SK-N-SH (cell line): Measurements from ENCODE around the gene ZFYVE21. TPM values are rescaled to one million over a fixed set of nuclear protein-coding genes. Genes with fewer than 3 reads are reported as not detected.

Experiments
- CTCF ChIA-PET: fragments of 300-600, 350-600 bp; formaldehyde crosslinking; extraction: SDS; loops from one replicate; lab custom pipeline; 2021; lab: Yijun Ruan, JAX
- POLR2A ChIA-PET: fragments of 350-600 bp; sonication (Branson Sonifier 250); formaldehyde crosslinking; extraction: SDS; loops from one replicate; lab custom pipeline; 2020; ENCODE audit warnings: antibody characterized with exemption, inconsistent platforms; lab: Yijun Ruan, JAX
- DNase-seq: peaks from one replicate; pipeline ENCODE4 v3.0.0; 2012
- H2AFZ ChIP-seq: fragments of 200-600 bp; sonication (generic); 2 replicates; pipeline ENCODE4 v1.8.1; 2016; ENCODE audit warnings: antibody characterized with exemption, mild to moderate bottlenecking, low read depth
- H3F3A ChIP-seq: fragments of 200-600 bp; sonication (generic); replicated peaks from 2 replicates; pipeline ENCODE3; 2016; ENCODE audit warnings: antibody characterized with exemption, mild to moderate bottlenecking; ENCODE audit not compliant: insufficient read depth
- H3K27ac ChIP-seq, 2 experiments: fragments of 200-500 bp in 1 of 2; fragments of 200-600 bp in 1 of 2; sonication (Bioruptor generic) in 1 of 2; sonication (generic), shearing (Covaris generic) in 1 of 2; 2 replicates each; pipeline versions ENCODE4 v1.5.1 to v1.6.1; 2014 to 2016; ENCODE audit warnings: low read depth in 2 of 2, inconsistent platforms in 1 of 2, low read length in 1 of 2, mild to moderate bottlenecking in 1 of 2, mixed read lengths in 1 of 2
- H3K27me3 ChIP-seq: fragments of 200-600 bp; sonication (generic), shearing (Covaris generic); 2 replicates; pipeline ENCODE4 v1.6.1; 2016; ENCODE audit warnings: mixed run types; ENCODE audit not compliant: insufficient read depth
- H3K36me3 ChIP-seq, 2 experiments: fragments of 200-500 bp in 1 of 2; fragments of 200-600 bp in 1 of 2; sonication (Bioruptor generic) in 1 of 2; sonication (generic) in 1 of 2; replicated peaks in 1 of 2; 2 replicates each; pipeline versions ENCODE3 to v1.5.1; 2014 to 2016; ENCODE audit warnings: low read length in 1 of 2, mild to moderate bottlenecking in 1 of 2; ENCODE audit not compliant: insufficient read depth in 2 of 2, control insufficient read depth in 1 of 2
- H3K4me1 ChIP-seq, 2 experiments: fragments of 200-500 bp in 1 of 2; fragments of 200-600 bp in 1 of 2; sonication (Bioruptor generic) in 1 of 2; sonication (generic), shearing (Covaris generic) in 1 of 2; 2 replicates each; pipeline versions ENCODE4 v1.5.1 to v1.6.1; 2014 to 2016; ENCODE audit warnings: low read depth in 1 of 2, low read length in 1 of 2, mixed run types in 1 of 2; ENCODE audit not compliant: insufficient read depth in 2 of 2, control insufficient read depth in 1 of 2
- H3K4me2 ChIP-seq: fragments of 200-600 bp; sonication (generic), shearing (Covaris generic); 2 replicates; pipeline ENCODE4 v1.6.1; 2017; ENCODE audit warnings: mixed run types
- H3K4me3 ChIP-seq, 2 experiments: fragments of 200-500 bp in 1 of 2; fragments of 200-600 bp in 1 of 2; sonication (Bioruptor generic) in 1 of 2; sonication (generic), shearing (Covaris generic) in 1 of 2; 2 replicates each; pipeline versions ENCODE4 v1.5.1 to v1.8.1; 2014 to 2016; ENCODE audit warnings: low read depth in 2 of 2, inconsistent platforms in 1 of 2, low read length in 1 of 2, mild to moderate bottlenecking in 1 of 2, mixed read lengths in 1 of 2, moderate library complexity in 1 of 2
- H3K79me2 ChIP-seq: fragments of 200-600 bp; sonication (generic); 2 replicates; pipeline ENCODE4 v1.8.1; 2017; ENCODE audit warnings: mild to moderate bottlenecking; ENCODE audit not compliant: insufficient read depth
- H3K9ac ChIP-seq: fragments of 200-600 bp; sonication (generic); 2 replicates; pipeline ENCODE4 v1.6.1; 2017; ENCODE audit warnings: mixed run types
- H3K9me2 ChIP-seq: fragments of 200-600 bp; sonication (generic); 2 replicates; pipeline ENCODE4 v1.6.1; 2017; ENCODE audit warnings: mixed run types
- H3K9me3 ChIP-seq: fragments of 200-600 bp; sonication (generic); 2 replicates; pipeline ENCODE4 v1.6.1; 2017; ENCODE audit warnings: mixed run types, mild to moderate bottlenecking, moderate library complexity
- H4K20me1 ChIP-seq: fragments of 200-600 bp; sonication (generic); 2 replicates; pipeline ENCODE4 v1.6.1; 2017; ENCODE audit warnings: mild to moderate bottlenecking, mixed run types; ENCODE audit not compliant: insufficient read depth
- ELF1 ChIP-seq: IDR thresholded peaks from 2 replicates; pipeline ENCODE4 v1.4.0; 2012
- EZH2phosphoT487 ChIP-seq: fragments of 200-600 bp; sonication (generic); IDR thresholded peaks from 2 replicates; pipeline ENCODE4 v1.6.1; 2017; ENCODE audit warnings: low read depth, mixed run types, mild to moderate bottlenecking, antibody characterized with exemption, moderate library complexity, borderline replicate concordance
- GATA2 ChIP-seq: sonication (generic); formaldehyde crosslinking; IDR thresholded peaks from 2 replicates; pipeline ENCODE4 v1.5.0; 2020; ENCODE audit warnings: mild to moderate bottlenecking, missing genetic modification reagents
- JUND ChIP-seq: IDR thresholded peaks from 2 replicates; pipeline ENCODE4 v1.4.0; 2012
- POLR2AphosphoS5 ChIP-seq: IDR thresholded peaks from 2 replicates; pipeline ENCODE4 v1.6.1; 2012; ENCODE audit warnings: low read depth, low read length
- RAD21 ChIP-seq: IDR thresholded peaks from 2 replicates; pipeline ENCODE4 v1.6.1; 2012; ENCODE audit warnings: mild to moderate bottlenecking, low read length
- RCOR1 ChIP-seq: fragments of 150-350 bp; IDR thresholded peaks from 2 replicates; pipeline ENCODE4 v1.6.1; 2017; ENCODE audit warnings: antibody characterized with exemption, low read length
- SIN3A ChIP-seq: IDR thresholded peaks from 2 replicates; pipeline ENCODE4 v1.6.1; 2012; ENCODE audit warnings: low read depth, mild to moderate bottlenecking, low read length, moderate library complexity, borderline replicate concordance
- WGBS: methylation state at CpG from one replicate; pipeline ENCODE4 v1.1.6; 2017; ENCODE audit warnings: low lambda C conversion rate; 5-methylcytosine and 5-hydroxymethylcytosine counted together
- polyA plus RNA-seq, 3 experiments: library from polyadenylated mRNA; depleted of rRNA; stranded (reverse); fragments of >200 nt; gene quantifications; 2 replicates each; pipeline ENCODE4 v1.2.3, GENCODE V29; 2012
- TF ChIP-seq, protein P1 (sequence below): IDR thresholded peaks from 2 replicates; pipeline ENCODE4 v1.4.0; 2012; ENCODE audit warnings: low read depth

ZFYVE21 gene
- polyA plus RNA-seq, 1 of the 3 experiments (the other 2 are of a cell fraction): 82.1 TPM

DNA sequence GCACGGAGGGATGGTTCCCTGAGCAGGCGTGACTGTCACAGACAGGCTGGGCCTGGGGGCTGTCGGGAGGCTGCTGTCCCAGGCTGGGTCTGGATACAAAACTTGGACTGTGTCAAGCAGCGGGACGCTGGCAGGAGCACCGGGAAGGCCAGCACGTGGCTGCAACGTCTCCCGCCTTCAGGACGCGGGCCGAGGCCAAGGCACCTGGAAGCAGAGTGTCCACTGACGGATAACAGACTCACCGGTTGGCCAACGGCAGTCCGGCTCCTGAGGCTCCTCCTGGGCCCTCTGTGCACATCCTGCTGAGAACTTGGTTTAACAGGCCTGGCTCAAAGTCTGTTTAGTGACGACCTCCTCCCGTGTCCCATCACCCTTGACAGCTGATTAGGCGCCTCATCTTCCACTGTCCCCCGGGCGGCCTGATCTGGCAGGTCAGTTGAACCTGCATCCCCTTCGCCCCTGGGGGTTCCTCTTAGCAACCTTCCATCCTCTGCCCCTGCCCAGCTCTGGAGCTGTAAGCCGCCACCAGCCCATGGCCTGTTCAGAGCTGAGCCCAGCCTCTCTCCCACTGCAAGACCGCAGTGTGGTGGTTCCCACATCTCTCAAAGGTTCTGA, 2.9 kb upstream of the ZFYVE21 start:
- CTCF ChIA-PET: no interaction called here
- WGBS: 98% methylated on average over 6 of the region's 24 CpGs

DNA sequence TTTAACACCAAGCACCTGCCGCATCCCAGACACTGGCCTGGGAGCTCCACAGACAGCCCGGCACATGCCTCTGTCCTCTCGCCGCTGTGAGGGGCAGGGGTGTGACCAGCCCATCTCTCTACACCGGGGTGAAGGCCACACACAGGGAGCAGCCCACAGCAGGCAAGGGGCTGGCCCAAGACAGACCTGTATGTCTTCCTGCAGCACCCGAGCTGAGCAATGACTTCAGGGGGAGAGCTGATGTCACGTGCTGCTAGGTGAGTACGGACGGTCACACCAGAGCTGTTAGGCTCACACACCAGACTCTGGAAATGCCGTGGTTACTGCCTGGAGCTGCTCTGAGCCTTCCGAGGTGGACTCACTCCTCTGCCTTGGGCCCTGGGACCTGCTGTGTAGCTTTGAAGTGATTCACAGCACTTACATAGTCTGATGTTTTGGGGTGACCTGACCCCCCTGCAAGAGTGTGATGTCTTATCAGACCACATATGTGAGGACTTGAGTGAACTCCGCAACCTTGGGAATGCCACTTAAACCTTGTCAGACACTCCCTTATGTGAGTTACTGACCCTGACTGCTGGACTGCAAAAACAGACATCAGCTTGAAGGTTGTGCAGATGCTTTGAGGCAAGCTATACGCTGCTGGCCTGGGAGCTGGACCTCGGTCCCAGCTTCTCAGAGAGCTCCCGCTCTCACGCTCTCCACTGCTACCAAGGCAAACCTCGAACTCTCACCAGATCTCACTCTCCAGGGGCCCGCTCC, 2.1 kb upstream of the ZFYVE21 start:
- no peak overlapping the region for H3K27ac ChIP-seq
- ChIA-PET POLR2A (interaction anchor here (0.9 kb wide), 1 partner anchor 12 kb away, joined by 4 read pairs; no protein-coding TSS in a partner anchor), CTCF (no interaction called here)
- WGBS: 96% methylated on average over 13 of the region's 18 CpGs
- no peaks in the 10 kb centered on the region for H3K9me3 ChIP-seq
- peaks cover 14% of the 10 kb centered on the region; the same call in 1 of the 2 replicates for H4K20me1 ChIP-seq
- peaks cover 0 to 11% of the 10 kb centered on the region in 2 experiments for H3K36me3 ChIP-seq
- no peaks in the 10 kb centered on the region for H3F3A ChIP-seq
- H3K27me3 ChIP-seq: no peaks in the 10 kb centered on the region
- no peak for TF ChIP-seq JUND
- TF ChIP-seq, protein P1, sequence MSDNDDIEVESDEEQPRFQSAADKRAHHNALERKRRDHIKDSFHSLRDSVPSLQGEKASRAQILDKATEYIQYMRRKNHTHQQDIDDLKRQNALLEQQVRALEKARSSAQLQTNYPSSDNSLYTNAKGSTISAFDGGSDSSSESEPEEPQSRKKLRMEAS: no peak
- no peaks in the 10 kb centered on the region for H3K9me2 ChIP-seq
- no peak for DNase-seq
- peaks cover 47% of the 10 kb centered on the region for H3K79me2 ChIP-seq
- H3K4me3 ChIP-seq: no peak overlapping the region
- H3K4me2 ChIP-seq: no peak overlapping the region
- peaks cover 11 to 39% of the 10 kb centered on the region in 2 experiments; a peak in 2 of 4 replicates for H3K4me1 ChIP-seq
- H2AFZ ChIP-seq: no peak overlapping the region
- H3K9ac ChIP-seq: no peak overlapping the region; the same call in 1 of the 2 replicates

More for the DNA sequence above, 2.9 kb upstream of the ZFYVE21 start:
- Histone ChIP-seq H3K79me2 (peaks cover 39% of the 10 kb centered on the region), H4K20me1 (peaks cover 11% of the 10 kb centered on the region; the same call in 1 of the 2 replicates), H3K9ac (no peak overlapping the region), H3K4me3 (no peak overlapping the region), H3K4me1 (peaks cover 11 to 37% of the 10 kb centered on the region in 2 experiments; a peak in 2 of 4 replicates), H3K36me3 (peaks cover 0 to 18% of the 10 kb centered on the region in 2 experiments), H3K27me3 (no peaks in the 10 kb centered on the region), H3F3A (no peaks in the 10 kb centered on the region), H3K9me3 (no peaks in the 10 kb centered on the region), H3K27ac (peak overlapping the region in 1 of 2 experiments; percentile 47; a peak in 1 of 4 replicates), H3K9me2 (no peaks in the 10 kb centered on the region), H3K4me2 (no peak overlapping the region), H2AFZ (no peak overlapping the region)
- DNase-seq: no peak
- POLR2A ChIA-PET: interaction anchor here (0.9 kb wide), 1 partner anchor 12 kb away, joined by 4 read pairs; no protein-coding TSS in a partner anchor
- TF ChIP-seq SIN3A: no peak
- no peak for TF ChIP-seq RAD21
- TF ChIP-seq POLR2AphosphoS5: 0 out of 2 replicates have a peak, but pooled peaks have one; percentile 3
- TF ChIP-seq ELF1: no peak
- no peak for TF ChIP-seq EZH2phosphoT487
- no peak for TF ChIP-seq RCOR1
- no peak for TF ChIP-seq GATA2 (CRISPR knock-in tag)
